Astrocyte (in vitro differentiated cells and primary cell): ENCODE data around the gene ESRRA. TPM values are rescaled to one million over a fixed set of nuclear protein-coding genes. Genes with fewer than 3 reads are reported as not detected.

Experiments used
- DNase-seq: peaks from one replicate; pipeline ENCODE4 v3.0.0-alpha.2; 2010; ENCODE audit warnings: low read depth
- FAIRE-seq: peaks from 2 replicates; lab custom pipeline; 2011; peaks lifted over from hg19 to GRCh38; lab: Jason Lieb, UNC
- H2AFZ ChIP-seq: 2 replicates; pipeline ENCODE4 v1.6.0; 2012; ENCODE audit warnings: low read depth, low read length, inconsistent platforms
- H3K27ac ChIP-seq: 2 replicates; pipeline ENCODE4 v1.5.1; 2011; ENCODE audit warnings: low read depth, low read length, inconsistent platforms
- H3K27me3 ChIP-seq: 2 replicates; pipeline ENCODE4 v1.6.0; 2011; ENCODE audit warnings: low read length, inconsistent platforms; ENCODE audit not compliant: insufficient read depth
- H3K36me3 ChIP-seq: 2 replicates; pipeline ENCODE4 v1.5.1; 2011; ENCODE audit warnings: low read length, inconsistent platforms; ENCODE audit not compliant: insufficient read depth
- H3K4me1 ChIP-seq: 2 replicates; pipeline ENCODE4 v1.5.1; 2011; ENCODE audit warnings: low read length, inconsistent platforms; ENCODE audit not compliant: insufficient read depth
- H3K4me2 ChIP-seq: 2 replicates; pipeline ENCODE4 v1.6.0; 2012; ENCODE audit warnings: low read length, inconsistent platforms
- H3K4me3 ChIP-seq: 2 replicates; pipeline ENCODE4 v1.5.1; 2011; ENCODE audit warnings: low read depth, mild to moderate bottlenecking, low read length, inconsistent platforms; ENCODE audit not compliant: insufficient read depth
- H3K79me2 ChIP-seq: 2 replicates; pipeline ENCODE4 v1.6.0; 2012; ENCODE audit warnings: mild to moderate bottlenecking, low read length, inconsistent platforms; ENCODE audit not compliant: insufficient read depth
- H3K9ac ChIP-seq: 2 replicates; pipeline ENCODE4 v1.6.0; 2012; ENCODE audit warnings: mild to moderate bottlenecking, low read length, inconsistent platforms
- H3K9me3 ChIP-seq: 2 replicates; pipeline ENCODE4 v1.5.1; 2012; ENCODE audit warnings: low read depth, mild to moderate bottlenecking, low read length, inconsistent platforms; ENCODE audit not compliant: insufficient read depth
- H4K20me1 ChIP-seq: 2 replicates; pipeline ENCODE4 v1.6.0; 2012; ENCODE audit warnings: low read length, inconsistent platforms; ENCODE audit not compliant: insufficient read depth
- H3K27ac Mint-ChIP-seq: one replicate; pipeline ENCODE4 v1.8.0; 2021; ENCODE audit warnings: mild to moderate bottlenecking, mixed read lengths; ENCODE audit not compliant: unreplicated experiment
- H3K27me3 Mint-ChIP-seq: one replicate; pipeline ENCODE4 v1.8.0; 2021; ENCODE audit warnings: low read depth, mixed read lengths; ENCODE audit not compliant: unreplicated experiment
- H3K36me3 Mint-ChIP-seq: one replicate; pipeline ENCODE4 v1.8.0; 2021; ENCODE audit warnings: low read depth, mixed read lengths; ENCODE audit not compliant: unreplicated experiment
- H3K4me1 Mint-ChIP-seq: one replicate; pipeline ENCODE4 v1.8.0; 2021; ENCODE audit warnings: low read depth, mixed read lengths; ENCODE audit not compliant: unreplicated experiment
- H3K4me3 Mint-ChIP-seq: one replicate; pipeline ENCODE4 v1.8.0; 2021; ENCODE audit warnings: mild to moderate bottlenecking, moderate library complexity, mixed read lengths; ENCODE audit not compliant: unreplicated experiment
- H3K9me3 Mint-ChIP-seq: one replicate; pipeline ENCODE4 v1.8.0; 2021; ENCODE audit warnings: mild to moderate bottlenecking, mixed read lengths; ENCODE audit not compliant: unreplicated experiment
- EZH2 ChIP-seq: IDR thresholded peaks from 2 replicates; pipeline ENCODE4 v1.6.1; 2012; ENCODE audit warnings: mild to moderate bottlenecking, low read length, inconsistent platforms; ENCODE audit not compliant: insufficient read depth
- total RNA-seq: library from RNA; stranded (reverse); gene quantifications from 2 replicates; pipeline ENCODE4 v1.2.1, GENCODE V29; 2021
- TF ChIP-seq, protein P1 (sequence below): IDR thresholded peaks from 2 replicates; pipeline ENCODE4 v1.5.1; 2011; ENCODE audit warnings: low read depth, mild to moderate bottlenecking, inconsistent platforms, low read length, moderate library complexity; ENCODE audit not compliant: insufficient read depth

Gene ESRRA
- total RNA-seq, 1 donor from 2014 or later = 26.3 TPM

- Histone ChIP-seq H3K4me3 (peak overlapping the region; percentile 70), H2AFZ (peak overlapping the region; percentile 67), H3K36me3 (peaks cover 5% of the 10 kb centered on the region), H3K9me3 (no peaks in the 10 kb centered on the region), H3K9ac (peak overlapping the region; percentile 83), H3K4me2 (peak overlapping the region; percentile 93), H4K20me1 (peaks cover 10% of the 10 kb centered on the region), H3K27ac (peak overlapping the region; percentile 80), H3K27me3 (no peaks in the 10 kb centered on the region), H3K4me1 (peaks cover 30% of the 10 kb centered on the region), H3K79me2 (peaks cover 7% of the 10 kb centered on the region)
- Mint-ChIP-seq H3K4me3 (peak overlapping the region; percentile 96), H3K27ac (peak overlapping the region; percentile 99), H3K9me3 (no peaks in the 10 kb centered on the region), H3K27me3 (no peaks in the 10 kb centered on the region), H3K4me1 (peaks cover 14% of the 10 kb centered on the region), H3K36me3 (peaks cover 2% of the 10 kb centered on the region)
- FAIRE-seq = peak; percentile 54
- peak; percentile 100 for DNase-seq
- TF ChIP-seq EZH2 = no peak
- TF ChIP-seq, protein P1, sequence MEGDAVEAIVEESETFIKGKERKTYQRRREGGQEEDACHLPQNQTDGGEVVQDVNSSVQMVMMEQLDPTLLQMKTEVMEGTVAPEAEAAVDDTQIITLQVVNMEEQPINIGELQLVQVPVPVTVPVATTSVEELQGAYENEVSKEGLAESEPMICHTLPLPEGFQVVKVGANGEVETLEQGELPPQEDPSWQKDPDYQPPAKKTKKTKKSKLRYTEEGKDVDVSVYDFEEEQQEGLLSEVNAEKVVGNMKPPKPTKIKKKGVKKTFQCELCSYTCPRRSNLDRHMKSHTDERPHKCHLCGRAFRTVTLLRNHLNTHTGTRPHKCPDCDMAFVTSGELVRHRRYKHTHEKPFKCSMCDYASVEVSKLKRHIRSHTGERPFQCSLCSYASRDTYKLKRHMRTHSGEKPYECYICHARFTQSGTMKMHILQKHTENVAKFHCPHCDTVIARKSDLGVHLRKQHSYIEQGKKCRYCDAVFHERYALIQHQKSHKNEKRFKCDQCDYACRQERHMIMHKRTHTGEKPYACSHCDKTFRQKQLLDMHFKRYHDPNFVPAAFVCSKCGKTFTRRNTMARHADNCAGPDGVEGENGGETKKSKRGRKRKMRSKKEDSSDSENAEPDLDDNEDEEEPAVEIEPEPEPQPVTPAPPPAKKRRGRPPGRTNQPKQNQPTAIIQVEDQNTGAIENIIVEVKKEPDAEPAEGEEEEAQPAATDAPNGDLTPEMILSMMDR = no peak
Measured at GRCh38 chr11:64269540-64270220, 35.6 kb upstream of the ESRRA start.

DNA sequence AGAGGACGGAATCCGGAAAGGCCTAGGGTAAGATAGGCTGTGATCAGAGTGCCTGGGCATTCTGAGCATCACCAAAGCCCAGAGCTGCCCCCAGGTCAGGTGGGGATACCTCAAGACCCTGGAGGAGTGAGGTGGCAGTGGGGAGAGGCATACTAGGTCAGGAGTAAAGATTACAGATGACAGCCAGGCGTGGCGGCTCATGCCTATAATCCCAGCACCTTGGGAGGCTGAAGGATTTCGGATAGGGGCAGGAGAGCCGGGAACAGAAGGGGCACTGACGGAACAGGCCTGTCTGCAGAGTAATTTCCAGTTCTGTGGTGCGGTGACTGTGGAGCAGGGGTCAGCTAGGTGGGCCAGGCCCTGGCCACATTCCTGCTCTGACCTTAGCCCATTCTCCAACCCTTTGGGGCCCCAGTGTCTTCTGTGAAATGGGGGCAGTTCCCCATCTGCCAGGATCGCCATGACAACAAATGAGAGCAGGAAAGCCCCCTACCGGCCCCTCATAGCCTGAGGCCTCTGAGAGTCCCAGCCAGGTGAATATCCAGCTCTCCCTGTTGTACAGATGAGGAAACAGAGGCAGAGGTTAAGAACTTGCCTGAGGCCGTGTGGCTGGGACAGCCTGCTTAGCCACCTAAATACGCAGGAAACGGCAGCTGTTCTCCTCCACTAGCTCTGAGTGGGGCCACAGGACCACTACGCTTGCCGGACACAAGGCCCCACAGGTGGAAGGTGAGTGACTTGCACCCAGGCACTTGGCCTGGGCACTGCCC, 30.1 kb upstream of the ESRRA start:
- no peak for DNase-seq
- H3K4me3 Mint-ChIP-seq = no peak overlapping the region
- H3K79me2 ChIP-seq = peaks cover 7% of the 10 kb centered on the region
- no peaks in the 10 kb centered on the region for H3K9me3 Mint-ChIP-seq
- no peak for FAIRE-seq
- H3K4me1 ChIP-seq = peaks cover 17% of the 10 kb centered on the region
- no peaks in the 10 kb centered on the region for H3K36me3 ChIP-seq
- H3K4me2 ChIP-seq = no peak overlapping the region
- H2AFZ ChIP-seq = no peak overlapping the region
- H3K27ac Mint-ChIP-seq = no peak overlapping the region
- H3K9me3 ChIP-seq = no peaks in the 10 kb centered on the region
- H3K4me3 ChIP-seq = no peak overlapping the region
- TF ChIP-seq, protein P1 = no peak
- no peak for TF ChIP-seq EZH2
- no peaks in the 10 kb centered on the region for H3K27me3 Mint-ChIP-seq
- no peak overlapping the region for H3K27ac ChIP-seq
- peaks cover 4% of the 10 kb centered on the region for H3K4me1 Mint-ChIP-seq
- no peak overlapping the region for H3K9ac ChIP-seq
- H3K36me3 Mint-ChIP-seq = peaks cover 7% of the 10 kb centered on the region
- no peaks in the 10 kb centered on the region for H3K27me3 ChIP-seq
- H4K20me1 ChIP-seq = no peaks in the 10 kb centered on the region

DNA sequence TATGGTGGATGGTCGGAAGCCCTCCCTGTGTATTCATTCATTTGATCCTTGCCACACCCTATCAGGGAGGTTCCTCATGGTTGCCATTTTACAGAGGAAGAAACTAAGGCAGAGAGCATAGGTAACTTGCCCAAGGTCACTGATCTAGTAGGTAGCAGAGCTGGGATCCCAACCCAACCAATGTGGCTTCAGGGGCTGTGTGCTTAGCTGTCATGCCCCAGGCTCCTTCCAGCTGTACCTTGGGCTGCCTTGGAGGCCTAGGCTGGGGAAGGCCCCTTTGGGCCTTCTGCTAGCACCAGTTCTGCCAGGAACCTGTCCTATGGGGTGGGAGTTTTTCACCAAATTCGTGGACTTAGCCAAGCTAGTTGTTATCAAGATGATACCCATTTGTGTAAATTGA, 29.5 kb upstream of the ESRRA start:
- no peak for TF ChIP-seq EZH2
- TF ChIP-seq, protein P1 = no peak
- Histone ChIP-seq H3K9ac (no peak overlapping the region), H2AFZ (no peak overlapping the region), H3K36me3 (no peaks in the 10 kb centered on the region), H4K20me1 (no peaks in the 10 kb centered on the region), H3K27me3 (no peaks in the 10 kb centered on the region), H3K9me3 (no peaks in the 10 kb centered on the region), H3K79me2 (peaks cover 7% of the 10 kb centered on the region), H3K4me3 (no peak overlapping the region), H3K27ac (no peak overlapping the region), H3K4me2 (no peak overlapping the region), H3K4me1 (peaks cover 12% of the 10 kb centered on the region)
- Mint-ChIP-seq H3K27me3 (no peaks in the 10 kb centered on the region), H3K4me3 (no peak overlapping the region), H3K27ac (no peak overlapping the region), H3K36me3 (peaks cover 7% of the 10 kb centered on the region), H3K4me1 (peaks cover 4% of the 10 kb centered on the region), H3K9me3 (no peaks in the 10 kb centered on the region)
- FAIRE-seq (no peak), DNase-seq (no peak)
